ENCODE measurements around the gene PHF11.

DNA sequence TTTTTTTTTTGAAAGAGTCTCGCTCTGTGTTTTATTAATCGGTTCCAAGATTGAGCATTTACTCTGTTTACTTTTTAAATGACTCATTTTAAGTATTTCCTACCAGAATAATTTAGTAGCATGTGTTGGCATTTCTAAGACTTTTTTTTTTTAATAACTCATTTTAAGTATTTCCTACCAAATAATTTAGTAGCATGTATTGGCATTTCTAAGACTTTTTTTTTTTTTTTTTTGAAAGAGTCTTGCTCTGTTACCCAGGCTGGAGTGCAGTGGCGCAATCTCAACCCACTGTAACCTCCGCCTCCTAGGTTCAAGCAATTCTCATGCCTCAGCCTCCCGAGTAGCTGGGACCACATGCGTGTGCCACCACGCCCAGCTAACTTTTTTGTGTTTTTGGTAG lies 38.5 kb upstream of the PHF11 start:
- TF ChIP-seq POLR2A (IDR thresholded peaks at IDR 0.05) (no peak), POLR2AphosphoS5 (IDR thresholded peaks at IDR 0.05) (no peak), EP300 (IDR thresholded peaks at IDR 0.05; ENCODE audit: low read depth) (no peak)
- TF ChIP-seq, protein P1, sequence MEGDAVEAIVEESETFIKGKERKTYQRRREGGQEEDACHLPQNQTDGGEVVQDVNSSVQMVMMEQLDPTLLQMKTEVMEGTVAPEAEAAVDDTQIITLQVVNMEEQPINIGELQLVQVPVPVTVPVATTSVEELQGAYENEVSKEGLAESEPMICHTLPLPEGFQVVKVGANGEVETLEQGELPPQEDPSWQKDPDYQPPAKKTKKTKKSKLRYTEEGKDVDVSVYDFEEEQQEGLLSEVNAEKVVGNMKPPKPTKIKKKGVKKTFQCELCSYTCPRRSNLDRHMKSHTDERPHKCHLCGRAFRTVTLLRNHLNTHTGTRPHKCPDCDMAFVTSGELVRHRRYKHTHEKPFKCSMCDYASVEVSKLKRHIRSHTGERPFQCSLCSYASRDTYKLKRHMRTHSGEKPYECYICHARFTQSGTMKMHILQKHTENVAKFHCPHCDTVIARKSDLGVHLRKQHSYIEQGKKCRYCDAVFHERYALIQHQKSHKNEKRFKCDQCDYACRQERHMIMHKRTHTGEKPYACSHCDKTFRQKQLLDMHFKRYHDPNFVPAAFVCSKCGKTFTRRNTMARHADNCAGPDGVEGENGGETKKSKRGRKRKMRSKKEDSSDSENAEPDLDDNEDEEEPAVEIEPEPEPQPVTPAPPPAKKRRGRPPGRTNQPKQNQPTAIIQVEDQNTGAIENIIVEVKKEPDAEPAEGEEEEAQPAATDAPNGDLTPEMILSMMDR (IDR thresholded peaks at IDR 0.05): no peak

Data from transverse colon (tissue), 4 donors.